Measurements from ENCODE around the gene SEMA5A.

Gene SEMA5A

GRCh38 chr5:9196403-9197227 is 349.3 kb downstream of the SEMA5A start:
- peak; percentile 88 for DNase-seq (ENCODE audit: low read depth)
- H3K4me3 ChIP-seq (ENCODE audit: low read depth, low read length): no peak overlapping the region
- no peak for TF ChIP-seq CTCF (conservative IDR thresholded peaks at IDR 0.05; ENCODE audit: low read depth, low read length)

- no peak overlapping the region for H3K4me3 ChIP-seq (ENCODE audit: low read depth, low read length)
- peak; percentile 79 for DNase-seq (ENCODE audit: low read depth)
- TF ChIP-seq CTCF (conservative IDR thresholded peaks at IDR 0.05; ENCODE audit: low read depth, low read length): no peak
Measured at GRCh38 chr5:9194509-9194908, 351.4 kb downstream of the SEMA5A start.

GRCh38 chr5:9192266-9192665 is 353.6 kb downstream of the SEMA5A start:
- H3K4me3 ChIP-seq (ENCODE audit: low read depth, low read length): no peak overlapping the region
- TF ChIP-seq CTCF (conservative IDR thresholded peaks at IDR 0.05; ENCODE audit: low read depth, low read length): no peak
- no peak for DNase-seq (ENCODE audit: low read depth)

GRCh38 chr5:9189681-9190080 is 356.2 kb downstream of the SEMA5A start:
- no peak for TF ChIP-seq CTCF (conservative IDR thresholded peaks at IDR 0.05; ENCODE audit: low read depth, low read length)
- H3K4me3 ChIP-seq (ENCODE audit: low read depth, low read length): no peak overlapping the region

GRCh38 chr5:9188956-9189355 is 356.9 kb downstream of the SEMA5A start:
- DNase-seq (ENCODE audit: low read depth): no peak
- no peak for TF ChIP-seq CTCF (conservative IDR thresholded peaks at IDR 0.05; ENCODE audit: low read depth, low read length)
- H3K4me3 ChIP-seq (ENCODE audit: low read depth, low read length): no peak overlapping the region

More at GRCh38 chr5:9189681-9190080, 356.2 kb downstream of the SEMA5A start:
- DNase-seq (ENCODE audit: low read depth): no peak

GRCh38 chr5:9188131-9188530 is 357.7 kb downstream of the SEMA5A start:
- TF ChIP-seq CTCF (conservative IDR thresholded peaks at IDR 0.05; ENCODE audit: low read depth, low read length): no peak
- DNase-seq (ENCODE audit: low read depth): peak; percentile 95
- no peak overlapping the region for H3K4me3 ChIP-seq (ENCODE audit: low read depth, low read length)

- H3K4me3 ChIP-seq (ENCODE audit: low read depth, low read length): no peak overlapping the region
- TF ChIP-seq CTCF (conservative IDR thresholded peaks at IDR 0.05; ENCODE audit: low read depth, low read length): no peak
- DNase-seq (ENCODE audit: low read depth): no peak
Measured at GRCh38 chr5:9187614-9188013, 358.3 kb downstream of the SEMA5A start.

All from choroid plexus epithelial cell (primary cell).